Right lobe of liver (tissue), 6 donors: ENCODE measurements around the gene ARMC5. TPM values are rescaled to one million over a fixed set of nuclear protein-coding genes. Genes with fewer than 3 reads are reported as not detected.

Experiments
- ATAC-seq, 4 donors: fragments of 200-7000 bp; cut with Tn5 transposase; one replicate each; pipeline ENCODE4 v1.9.1; 2020; ENCODE audit warnings: mild to moderate bottlenecking in 4 of 4, moderate library complexity in 4 of 4
- DNase-seq, 3 donors: peaks; one replicate each; pipeline ENCODE4 v3.0.0-alpha.2; 2020
- H3K27ac ChIP-seq, 3 donors: fragments of 200-600 bp; one replicate each; pipeline ENCODE4 v1.8.0; 2022
- H3K27me3 ChIP-seq, 2 donors: fragments of 200-600 bp; one replicate each; pipeline ENCODE4 v1.8.0; 2022
- H3K36me3 ChIP-seq, 4 donors: fragments of 200-600 bp; sonication (generic) in 1 of 4; one replicate each; pipeline versions ENCODE4 v1.5.1 to v1.8.0; 2017 to 2022; ENCODE audit warnings: control low read depth in 1 of 4
- H3K4me1 ChIP-seq, 4 donors: fragments of 200-600 bp; sonication (generic) in 1 of 4; one replicate each; pipeline versions ENCODE4 v1.5.1 to v1.8.0; 2017 to 2022; ENCODE audit warnings: control low read depth in 1 of 4
- H3K4me3 ChIP-seq, 3 donors: fragments of 200-600 bp; one replicate each; pipeline ENCODE4 v1.8.0; 2022
- H3K9me3 ChIP-seq, 4 donors: fragments of 200-600 bp; sonication (generic) in 1 of 4; one replicate each; pipeline versions ENCODE4 v1.5.1 to v1.8.0; 2017 to 2022; ENCODE audit warnings: control low read depth in 1 of 4
- CTCF ChIP-seq, 4 donors: fragments of 200-600 bp in 3 of 4; fragments of 450-650 bp in 1 of 4; IDR thresholded peaks; one replicate each; pipeline versions ENCODE4 v1.5.1 to v1.8.0; 2016 to 2022; ENCODE audit warnings: antibody characterized with exemption in 4 of 4, mild to moderate bottlenecking in 2 of 4
- POLR2A ChIP-seq: fragments of 450-650 bp; IDR thresholded peaks from one replicate; pipeline ENCODE4 v1.6.1; 2017; ENCODE audit warnings: antibody characterized with exemption, mild to moderate bottlenecking
- WGBS: methylation state at CpG from one replicate; pipeline ENCODE4 v1.1.6; 2018; ENCODE audit warnings: low coverage, low lambda C conversion rate; ENCODE audit not compliant: insufficient coverage; ENCODE audit errors: missing lambda C conversion rate; 5-methylcytosine and 5-hydroxymethylcytosine counted together
- intact Hi-C, 2 donors: fragments of 100-400 bp; cut with DNase I; formaldehyde crosslinking; loops; one replicate each; pipeline versions ENCODE4 v1.11.2 to v1.14.1; 2022
- total RNA-seq, 6 experiments: library from RNA; depleted of rRNA in 2 of 6; stranded (reverse); fragments of >200 nt in 2 of 6; fragmentation: NEBNext Ultra II Directional in 3 of 6; extraction: Animal tissue kit (Norgen Biotek cat#: 25700) in 3 of 6; gene quantifications; one replicate each; pipeline versions ENCODE4 v1.1.0 to v1.2.4, GENCODE V29; 2016 to 2023
- donor health status: DM: no; HTN: yes; CAD: no.
- donor health status: DM: no; HTN: no; CAD: no.
- donor health status: DM: no; HTN: no; CAD: no.
- donor health status: DM: no; HTN: yes; CAD: no.
- donor health status: DM: no; HTN: yes; CAD: no.

ARMC5 gene
- total RNA-seq, 6 experiments from 2014 or later: 3.9 to 20.9 (median 11.0) TPM

GRCh38 chr16:31473264-31473984, 14.1 kb downstream of the ARMC5 start:
- H3K4me1 ChIP-seq: peaks cover 0 to 28% (median 2%) of the 10 kb centered on the region in 4 donors
- DNase-seq: no peak
- no peak overlapping the region for H3K27ac ChIP-seq
- 50% methylated on average over 7 of the region's 17 CpGs for WGBS
- no peak for ATAC-seq
- no peaks in the 10 kb centered on the region for H3K9me3 ChIP-seq
- no peaks in the 10 kb centered on the region for H3K36me3 ChIP-seq
- H3K27me3 ChIP-seq: no peaks in the 10 kb centered on the region
- TF ChIP-seq POLR2A (no peak), CTCF (IDR thresholded peaks at IDR 0.05) (no peak)
- H3K4me3 ChIP-seq: no peak overlapping the region
- intact Hi-C loops: loop anchor here in 1 of 2 donors (10.0 kb wide), 1 partner anchor 221 kb away; no protein-coding TSS in a partner anchor

GRCh38 chr16:31474173-31474714, 14.9 kb downstream of the ARMC5 start:
- Histone ChIP-seq H3K4me1 (peaks cover 0 to 30% (median 2%) of the 10 kb centered on the region in 4 donors), H3K27me3 (no peaks in the 10 kb centered on the region), H3K4me3 (no peak overlapping the region), H3K27ac (no peak overlapping the region), H3K36me3 (no peaks in the 10 kb centered on the region), H3K9me3 (no peaks in the 10 kb centered on the region)
- 92% methylated on average over 6 of the region's 12 CpGs for WGBS
- no peak for TF ChIP-seq POLR2A
- no peak for TF ChIP-seq CTCF (IDR thresholded peaks at IDR 0.05)
- DNase-seq (no peak), ATAC-seq (no peak)
- intact Hi-C loops: loop anchor here in 1 of 2 donors (10.0 kb wide), 1 partner anchor 221 kb away; no protein-coding TSS in a partner anchor

- no peaks in the 10 kb centered on the region for H3K9me3 ChIP-seq
- H3K36me3 ChIP-seq: no peaks in the 10 kb centered on the region
- no peak for DNase-seq
- H3K4me3 ChIP-seq: no peak overlapping the region
- no peak overlapping the region for H3K27ac ChIP-seq
- peaks cover 0 to 30% (median 2%) of the 10 kb centered on the region in 4 donors for H3K4me1 ChIP-seq
- intact Hi-C loops: loop anchor here in 1 of 2 donors (10.0 kb wide), 1 partner anchor 220 kb away; no protein-coding TSS in a partner anchor
- H3K27me3 ChIP-seq: no peaks in the 10 kb centered on the region
- ATAC-seq: no peak
- WGBS: 94% methylated on average over 11 of the region's 12 CpGs
- TF ChIP-seq CTCF (IDR thresholded peaks at IDR 0.05): no peak
- TF ChIP-seq POLR2A: no peak
Observed at GRCh38 chr16:31474773-31475738, 15.8 kb downstream of the ARMC5 start.

- no peak for DNase-seq
- 16% methylated on average over 5 of the region's 26 CpGs for WGBS
- no peak overlapping the region for H3K27ac ChIP-seq
Observed at GRCh38 chr16:31475946-31476302, 16.6 kb downstream of the ARMC5 start.

More at GRCh38 chr16:31475946-31476302, 16.6 kb downstream of the ARMC5 start:
- peaks cover 0 to 30% (median 2%) of the 10 kb centered on the region in 4 donors for H3K4me1 ChIP-seq
- no peaks in the 10 kb centered on the region for H3K9me3 ChIP-seq
- peak overlapping the region in 1 of 3 donors; percentile 63 for H3K4me3 ChIP-seq
- H3K36me3 ChIP-seq: no peaks in the 10 kb centered on the region
- no peak for TF ChIP-seq CTCF (IDR thresholded peaks at IDR 0.05)
- no peak for TF ChIP-seq POLR2A
- intact Hi-C loops: loop anchor here in 1 of 2 donors (10.0 kb wide), 1 partner anchor 219 kb away; no protein-coding TSS in a partner anchor
- no peaks in the 10 kb centered on the region for H3K27me3 ChIP-seq
- no peak for ATAC-seq
